ENCODE measurements around the gene TMPRSS4. TPM values are rescaled to one million over a fixed set of nuclear protein-coding genes. Genes with fewer than 3 reads are reported as not detected.
A peak's percentile ranks its signal among the peaks of the same experiment; 100 is the strongest.

Gene TMPRSS4
- total RNA-seq, 2 donors from 2014 or later = 309 to 344 TPM

GRCh38 chr11:118102721-118103261, 25.9 kb downstream of the TMPRSS4 start:
- no peak overlapping the region for H3K27ac ChIP-seq
- no peak for DNase-seq
- intact Hi-C loops (cut with DNase I) = no loop called here

GRCh38 chr11:118104491-118104890, 27.6 kb downstream of the TMPRSS4 start:
- peak overlapping the region in 1 of 2 donors; percentile 2 for H3K9ac ChIP-seq (ENCODE audit: low read depth in 2 of 2, low read length in 2 of 2)
- TF ChIP-seq, protein P1, sequence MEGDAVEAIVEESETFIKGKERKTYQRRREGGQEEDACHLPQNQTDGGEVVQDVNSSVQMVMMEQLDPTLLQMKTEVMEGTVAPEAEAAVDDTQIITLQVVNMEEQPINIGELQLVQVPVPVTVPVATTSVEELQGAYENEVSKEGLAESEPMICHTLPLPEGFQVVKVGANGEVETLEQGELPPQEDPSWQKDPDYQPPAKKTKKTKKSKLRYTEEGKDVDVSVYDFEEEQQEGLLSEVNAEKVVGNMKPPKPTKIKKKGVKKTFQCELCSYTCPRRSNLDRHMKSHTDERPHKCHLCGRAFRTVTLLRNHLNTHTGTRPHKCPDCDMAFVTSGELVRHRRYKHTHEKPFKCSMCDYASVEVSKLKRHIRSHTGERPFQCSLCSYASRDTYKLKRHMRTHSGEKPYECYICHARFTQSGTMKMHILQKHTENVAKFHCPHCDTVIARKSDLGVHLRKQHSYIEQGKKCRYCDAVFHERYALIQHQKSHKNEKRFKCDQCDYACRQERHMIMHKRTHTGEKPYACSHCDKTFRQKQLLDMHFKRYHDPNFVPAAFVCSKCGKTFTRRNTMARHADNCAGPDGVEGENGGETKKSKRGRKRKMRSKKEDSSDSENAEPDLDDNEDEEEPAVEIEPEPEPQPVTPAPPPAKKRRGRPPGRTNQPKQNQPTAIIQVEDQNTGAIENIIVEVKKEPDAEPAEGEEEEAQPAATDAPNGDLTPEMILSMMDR (IDR thresholded peaks at IDR 0.05) = no peak
- no peaks in the 10 kb centered on the region for H3K9me3 ChIP-seq
- H3K27ac ChIP-seq = no peak overlapping the region
- no peaks in the 10 kb centered on the region for H3K4me1 ChIP-seq
- intact Hi-C loops (cut with DNase I) = no loop called here
- no peak for DNase-seq
- H3K36me3 ChIP-seq = no peaks in the 10 kb centered on the region
- no peaks in the 10 kb centered on the region for H3K27me3 ChIP-seq
- no peak overlapping the region for H3K4me3 ChIP-seq

More at GRCh38 chr11:118102721-118103261, 25.9 kb downstream of the TMPRSS4 start:
- Histone ChIP-seq H3K4me1 (no peaks in the 10 kb centered on the region), H3K9ac (ENCODE audit: low read depth in 2 of 2, low read length in 2 of 2) (no peak overlapping the region), H3K9me3 (no peaks in the 10 kb centered on the region), H3K4me3 (no peak overlapping the region), H3K27me3 (no peaks in the 10 kb centered on the region), H3K36me3 (no peaks in the 10 kb centered on the region)
- TF ChIP-seq, protein P1 (IDR thresholded peaks at IDR 0.05) = no peak

GRCh38 chr11:118105657-118106305, 28.9 kb downstream of the TMPRSS4 start:
- TF ChIP-seq, protein P1 (IDR thresholded peaks at IDR 0.05) = no peak
- H3K36me3 ChIP-seq = no peaks in the 10 kb centered on the region
- no peak overlapping the region for H3K4me3 ChIP-seq
- H3K9ac ChIP-seq (ENCODE audit: low read depth in 2 of 2, low read length in 2 of 2) = no peak overlapping the region
- H3K27me3 ChIP-seq = no peaks in the 10 kb centered on the region
- H3K27ac ChIP-seq = no peak overlapping the region
- DNase-seq = no peak
- intact Hi-C loops (cut with DNase I) = no loop called here
- H3K9me3 ChIP-seq = no peaks in the 10 kb centered on the region
- H3K4me1 ChIP-seq = no peaks in the 10 kb centered on the region

DNA sequence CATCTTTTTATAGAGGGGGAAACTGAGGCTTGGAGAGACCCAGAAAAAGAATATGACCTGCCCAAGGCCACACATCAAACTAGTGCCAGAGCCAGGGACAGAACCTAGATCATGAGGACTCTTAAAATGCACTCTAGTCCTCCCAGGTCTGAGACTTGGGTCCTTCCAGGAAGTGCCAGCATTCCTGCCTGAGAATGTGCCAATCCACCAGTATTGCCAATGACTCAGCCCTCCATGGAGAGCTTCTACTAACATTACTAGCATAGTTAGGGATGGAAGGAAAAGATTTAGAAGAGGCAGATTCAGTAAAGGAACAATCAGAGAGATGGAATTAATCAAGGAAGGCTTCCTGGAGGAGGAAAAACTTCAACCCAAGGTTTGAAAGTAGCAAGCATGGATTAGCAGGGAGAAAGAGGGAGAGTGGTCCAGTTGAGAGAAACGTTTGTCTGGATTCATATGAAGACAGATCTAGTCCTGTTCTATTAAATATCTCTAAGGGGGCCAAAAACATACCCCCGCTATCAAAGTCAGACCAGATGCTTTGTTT, 30.0 kb downstream of the TMPRSS4 start:
- H3K4me1 ChIP-seq = no peaks in the 10 kb centered on the region
- H3K36me3 ChIP-seq = no peaks in the 10 kb centered on the region
- H3K27ac ChIP-seq = no peak overlapping the region
- no peak overlapping the region for H3K4me3 ChIP-seq
- no peak overlapping the region for H3K9ac ChIP-seq (ENCODE audit: low read depth in 2 of 2, low read length in 2 of 2)
- intact Hi-C loops (cut with DNase I) = no loop called here
- TF ChIP-seq, protein P1 (IDR thresholded peaks at IDR 0.05) = no peak
- no peaks in the 10 kb centered on the region for H3K27me3 ChIP-seq
- DNase-seq = no peak
- H3K9me3 ChIP-seq = no peaks in the 10 kb centered on the region

DNA sequence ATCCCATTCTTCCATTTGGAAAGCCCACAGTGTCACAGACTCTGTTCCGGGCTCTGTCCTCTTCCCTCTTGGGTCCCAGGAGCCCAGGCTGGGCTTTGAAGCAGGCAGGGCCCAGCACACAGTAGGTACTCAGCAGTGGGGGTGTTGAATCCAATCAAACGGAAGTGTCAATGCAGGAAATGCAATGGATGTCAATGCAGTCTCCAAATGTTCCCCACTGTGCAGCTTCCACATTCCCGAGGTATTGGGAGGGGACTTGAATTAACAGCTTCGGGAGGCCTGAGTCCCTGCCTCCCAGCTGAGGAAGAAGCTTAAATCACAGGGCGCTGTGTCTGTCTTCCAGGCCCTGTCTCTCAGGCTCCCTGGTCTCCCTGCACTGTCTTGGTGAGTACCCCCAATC, 31.6 kb downstream of the TMPRSS4 start:
- Histone ChIP-seq H3K9ac (ENCODE audit: low read depth in 2 of 2, low read length in 2 of 2) (no peak overlapping the region), H3K9me3 (no peaks in the 10 kb centered on the region), H3K27ac (no peak overlapping the region), H3K4me3 (no peak overlapping the region), H3K4me1 (no peaks in the 10 kb centered on the region), H3K27me3 (no peaks in the 10 kb centered on the region), H3K36me3 (no peaks in the 10 kb centered on the region)
- intact Hi-C loops (cut with DNase I) = no loop called here
- TF ChIP-seq, protein P1 (IDR thresholded peaks at IDR 0.05) = no peak
- no peak for DNase-seq

Measured in colonic mucosa (tissue), 4 donors.